Activated B cell treated with CpG ODN at 0.5 μM for 24 hours (primary cell): ENCODE measurements around the gene DEFB113. TPM values are rescaled to one million over a fixed set of nuclear protein-coding genes. Genes with fewer than 3 reads are reported as not detected.

Experiments used
- ATAC-seq: fragments of 200-7000 bp; cut with Tn5 transposase; one replicate; pipeline ENCODE4 v1.10.0; 2021; ENCODE audit warnings: low read depth, mild to moderate bottlenecking, moderate library complexity
- CTCF ChIA-PET: fragments of 350-600 bp; sonication (Branson Sonifier 250); formaldehyde crosslinking; loops from one replicate; lab custom pipeline; 2021; ENCODE audit warnings: antibody characterized with exemption; lab: Charles Lee
- POLR2A ChIA-PET: fragments of 350-600 bp; sonication (Branson Sonifier 250); formaldehyde crosslinking; loops from one replicate; lab custom pipeline; 2021; ENCODE audit warnings: antibody characterized with exemption; lab: Charles Lee
- DNase-seq: peaks from one replicate; pipeline ENCODE4 v3.0.0; 2022
- H3K27ac Mint-ChIP-seq: one replicate; pipeline ENCODE4 v1.8.0; 2020; ENCODE audit warnings: mixed read lengths
- H3K27me3 Mint-ChIP-seq: one replicate; pipeline ENCODE4 v1.8.0; 2021; ENCODE audit warnings: mixed read lengths
- H3K36me3 Mint-ChIP-seq: one replicate; pipeline ENCODE4 v1.8.0; 2021; ENCODE audit warnings: low read depth, mixed read lengths
- H3K4me1 Mint-ChIP-seq: one replicate; pipeline ENCODE4 v1.8.0; 2021; ENCODE audit warnings: mixed read lengths
- H3K4me3 Mint-ChIP-seq: one replicate; pipeline ENCODE4 v1.8.0; 2020; ENCODE audit warnings: mild to moderate bottlenecking, mixed read lengths
- H3K9me3 Mint-ChIP-seq: one replicate; pipeline ENCODE4 v1.8.0; 2020; ENCODE audit warnings: mixed read lengths
- intact Hi-C: fragments of 100-400 bp; cut with micrococcal nuclease; formaldehyde crosslinking; loops from one replicate; pipeline ENCODE4 v1.15.1; 2024
- total RNA-seq: library from RNA; stranded (reverse); gene quantifications from 2 replicates; pipeline ENCODE4 v1.2.3, GENCODE V29; 2022
- TF ChIP-seq, protein P1 (sequence below): fragments of 200-600 bp; IDR thresholded peaks from one replicate; pipeline ENCODE4 v1.8.0; 2022; ENCODE audit warnings: antibody characterized with exemption, mild to moderate bottlenecking

DEFB113 gene
- total RNA-seq, 1 donor from 2014 or later: not detected

DNA sequence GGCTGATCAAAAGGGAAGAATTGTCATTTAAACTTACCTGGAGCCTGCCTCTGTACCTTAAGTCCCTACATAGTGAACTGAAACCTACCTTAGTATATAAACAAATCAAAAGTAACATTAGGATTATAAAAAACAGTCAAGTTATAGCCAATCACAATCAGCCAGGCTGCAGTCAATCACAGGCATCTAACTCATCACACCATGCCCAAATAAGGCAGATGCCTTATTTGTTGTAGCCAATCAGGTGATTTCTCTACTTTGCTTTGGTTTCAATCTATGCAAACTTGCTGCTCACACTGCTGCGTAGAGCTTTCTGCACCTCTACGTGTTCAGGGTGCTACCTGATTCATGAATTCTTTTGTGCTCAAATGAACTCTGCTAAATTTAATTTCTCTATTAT lies 18.3 kb upstream of the DEFB113 start:
- ChIA-PET POLR2A (no interaction called here), CTCF (no interaction called here)
- no peak overlapping the region for H3K27ac Mint-ChIP-seq
- ATAC-seq (no peak), DNase-seq (no peak)
- no peaks in the 10 kb centered on the region for H3K4me1 Mint-ChIP-seq
- intact Hi-C loops: no loop called here
- no peak overlapping the region for H3K4me3 Mint-ChIP-seq
- no peaks in the 10 kb centered on the region for H3K36me3 Mint-ChIP-seq
- no peaks in the 10 kb centered on the region for H3K9me3 Mint-ChIP-seq
- TF ChIP-seq, protein P1, sequence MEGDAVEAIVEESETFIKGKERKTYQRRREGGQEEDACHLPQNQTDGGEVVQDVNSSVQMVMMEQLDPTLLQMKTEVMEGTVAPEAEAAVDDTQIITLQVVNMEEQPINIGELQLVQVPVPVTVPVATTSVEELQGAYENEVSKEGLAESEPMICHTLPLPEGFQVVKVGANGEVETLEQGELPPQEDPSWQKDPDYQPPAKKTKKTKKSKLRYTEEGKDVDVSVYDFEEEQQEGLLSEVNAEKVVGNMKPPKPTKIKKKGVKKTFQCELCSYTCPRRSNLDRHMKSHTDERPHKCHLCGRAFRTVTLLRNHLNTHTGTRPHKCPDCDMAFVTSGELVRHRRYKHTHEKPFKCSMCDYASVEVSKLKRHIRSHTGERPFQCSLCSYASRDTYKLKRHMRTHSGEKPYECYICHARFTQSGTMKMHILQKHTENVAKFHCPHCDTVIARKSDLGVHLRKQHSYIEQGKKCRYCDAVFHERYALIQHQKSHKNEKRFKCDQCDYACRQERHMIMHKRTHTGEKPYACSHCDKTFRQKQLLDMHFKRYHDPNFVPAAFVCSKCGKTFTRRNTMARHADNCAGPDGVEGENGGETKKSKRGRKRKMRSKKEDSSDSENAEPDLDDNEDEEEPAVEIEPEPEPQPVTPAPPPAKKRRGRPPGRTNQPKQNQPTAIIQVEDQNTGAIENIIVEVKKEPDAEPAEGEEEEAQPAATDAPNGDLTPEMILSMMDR: no peak
- H3K27me3 Mint-ChIP-seq: no peaks in the 10 kb centered on the region

DNA sequence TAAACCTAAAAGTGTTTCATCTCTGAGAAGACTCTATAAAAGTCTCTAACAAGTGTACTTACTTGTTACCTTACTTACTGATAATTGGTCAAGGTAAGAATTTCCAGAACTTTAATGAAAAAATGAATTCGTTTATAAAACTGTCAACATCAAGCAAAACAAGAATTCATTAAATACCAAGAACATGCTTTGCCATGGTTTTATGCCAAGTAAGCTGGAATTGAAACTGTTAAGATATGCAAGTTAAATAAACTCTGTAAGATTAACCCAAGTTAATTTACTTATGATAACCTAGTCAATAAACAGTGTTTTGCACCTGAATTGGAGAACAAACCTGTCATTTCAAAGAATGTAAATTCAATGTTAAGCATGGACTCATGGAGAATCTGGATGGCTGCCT lies 17.1 kb upstream of the DEFB113 start:
- ATAC-seq (no peak), DNase-seq (no peak)
- no peaks in the 10 kb centered on the region for H3K9me3 Mint-ChIP-seq
- no peaks in the 10 kb centered on the region for H3K4me1 Mint-ChIP-seq
- intact Hi-C loops: no loop called here
- POLR2A ChIA-PET: no interaction called here
- no peak overlapping the region for H3K27ac Mint-ChIP-seq
- TF ChIP-seq, protein P1: no peak
- CTCF ChIA-PET: no interaction called here
- no peak overlapping the region for H3K4me3 Mint-ChIP-seq
- no peaks in the 10 kb centered on the region for H3K27me3 Mint-ChIP-seq
- H3K36me3 Mint-ChIP-seq: no peaks in the 10 kb centered on the region

DNA sequence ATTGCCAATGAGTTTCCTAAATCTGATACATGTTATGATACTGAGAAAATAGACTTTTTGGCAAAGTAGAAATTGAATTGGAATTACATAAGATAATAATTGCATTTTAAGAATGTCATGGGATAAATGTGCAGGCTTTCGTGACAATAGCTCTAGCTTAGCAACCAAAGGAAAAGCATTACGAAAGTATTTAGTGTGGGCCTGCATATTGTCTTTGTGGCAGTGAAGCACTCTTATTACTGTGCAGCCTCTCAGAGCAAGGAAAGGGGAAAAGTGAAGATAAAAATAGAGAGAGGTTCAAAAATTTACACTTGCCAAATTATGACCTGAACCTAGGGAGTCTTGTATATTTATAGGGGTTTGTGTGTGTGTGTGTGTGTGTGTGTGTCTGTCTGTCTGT lies 12.6 kb upstream of the DEFB113 start:
- ATAC-seq: no peak
- ChIA-PET CTCF (no interaction called here), POLR2A (no interaction called here)
- no peaks in the 10 kb centered on the region for H3K36me3 Mint-ChIP-seq
- H3K9me3 Mint-ChIP-seq: no peaks in the 10 kb centered on the region
- no peak overlapping the region for H3K27ac Mint-ChIP-seq
- no peak overlapping the region for H3K4me3 Mint-ChIP-seq
- H3K27me3 Mint-ChIP-seq: no peaks in the 10 kb centered on the region
- intact Hi-C loops: no loop called here
- DNase-seq: no peak
- H3K4me1 Mint-ChIP-seq: no peaks in the 10 kb centered on the region
- TF ChIP-seq, protein P1: no peak

DNA sequence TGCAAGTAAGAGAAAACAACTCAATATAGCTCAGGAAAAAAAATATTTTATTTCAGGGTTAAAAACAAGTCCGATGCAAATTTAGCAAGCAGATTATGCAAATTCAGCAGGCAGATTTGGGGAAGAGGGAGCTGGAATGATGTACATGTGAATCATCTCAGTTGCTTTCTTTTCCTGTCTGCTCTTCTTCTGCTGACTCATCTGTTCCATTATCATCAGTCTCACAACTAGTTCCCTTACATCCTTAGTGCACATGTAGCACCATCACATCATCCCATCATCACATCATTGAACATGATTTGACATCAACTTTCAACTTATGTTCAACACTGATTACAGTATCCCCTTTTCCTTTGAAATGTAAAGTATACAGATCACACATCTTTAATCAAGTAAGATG lies 11.5 kb upstream of the DEFB113 start:
- CTCF ChIA-PET: no interaction called here
- DNase-seq (no peak), ATAC-seq (no peak)
- Mint-ChIP-seq H3K27me3 (no peaks in the 10 kb centered on the region), H3K9me3 (no peaks in the 10 kb centered on the region), H3K4me3 (no peak overlapping the region), H3K36me3 (no peaks in the 10 kb centered on the region), H3K4me1 (no peaks in the 10 kb centered on the region), H3K27ac (no peak overlapping the region)
- POLR2A ChIA-PET: no interaction called here
- TF ChIP-seq, protein P1: no peak
- intact Hi-C loops: loop anchor here (1.0 kb wide), 1 partner anchor 10 kb away; no protein-coding TSS in a partner anchor

DNA sequence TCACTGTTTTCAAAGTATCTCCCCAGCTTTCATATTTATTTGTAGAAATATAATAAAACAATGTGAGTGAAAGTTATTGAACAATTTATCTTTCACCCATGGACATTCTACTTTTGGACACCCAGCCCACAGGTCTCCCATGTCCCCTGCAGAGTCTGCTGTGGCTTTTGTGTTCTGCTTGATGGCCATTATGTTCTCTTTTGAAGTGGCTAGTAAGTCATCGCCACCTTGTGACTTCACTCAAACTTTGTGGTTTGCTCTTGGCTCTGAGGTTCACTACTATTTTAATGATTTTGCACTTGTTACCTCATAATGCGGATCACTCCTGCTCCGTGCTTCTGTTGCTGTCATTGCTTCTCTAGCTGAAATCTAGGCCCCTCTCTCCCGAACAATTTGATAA lies 10.2 kb upstream of the DEFB113 start:
- no peaks in the 10 kb centered on the region for H3K9me3 Mint-ChIP-seq
- ATAC-seq: no peak
- H3K4me1 Mint-ChIP-seq: no peaks in the 10 kb centered on the region
- intact Hi-C loops: no loop called here
- no peak overlapping the region for H3K27ac Mint-ChIP-seq
- no peaks in the 10 kb centered on the region for H3K27me3 Mint-ChIP-seq
- H3K4me3 Mint-ChIP-seq: no peak overlapping the region
- TF ChIP-seq, protein P1: no peak
- POLR2A ChIA-PET: no interaction called here
- DNase-seq: no peak
- CTCF ChIA-PET: no interaction called here
- no peaks in the 10 kb centered on the region for H3K36me3 Mint-ChIP-seq
